Esophagus squamous epithelium (tissue), 5 donors: Measurements from ENCODE around the gene MSANTD1. TPM values are rescaled to one million over a fixed set of nuclear protein-coding genes. Genes with fewer than 3 reads are reported as not detected.
A peak's percentile ranks its signal among the peaks of the same experiment; 100 is the strongest.

Experiments used
- DNase-seq: peaks from one replicate; lab custom pipeline; 2025; lab: John Stamatoyannopoulos, UW
- H3K27ac ChIP-seq, 4 donors: fragments of 200-600 bp; sonication (generic); one replicate each; pipeline ENCODE4 v1.5.1; 2016 to 2019; ENCODE audit warnings: mild to moderate bottlenecking in 1 of 4
- H3K27me3 ChIP-seq, 4 donors: fragments of 200-600 bp; sonication (generic); 1 replicate in 3 of 4; 2 replicates in 1 of 4; pipeline versions ENCODE4 v1.5.1 to v1.6.0; 2017 to 2021; ENCODE audit warnings: antibody characterized with exemption in 1 of 4
- H3K36me3 ChIP-seq, 3 donors: fragments of 200-600 bp; sonication (generic); one replicate each; pipeline ENCODE4 v1.5.1; 2016 to 2019
- H3K4me1 ChIP-seq, 3 donors: fragments of 200-600 bp; sonication (generic); one replicate each; pipeline ENCODE4 v1.5.1; 2017 to 2019
- H3K4me3 ChIP-seq, 4 donors: fragments of 200-600 bp; sonication (generic); 1 replicate in 3 of 4; 2 replicates in 1 of 4; pipeline ENCODE4 v1.5.1; 2016 to 2019; ENCODE audit warnings: mild to moderate bottlenecking in 2 of 4, moderate library complexity in 1 of 4
- H3K9me3 ChIP-seq, 3 donors: fragments of 200-600 bp; sonication (generic); one replicate each; pipeline ENCODE4 v1.5.1; 2016 to 2019
- POLR2A ChIP-seq, 4 donors: fragments of 450-650 bp; IDR thresholded peaks; one replicate each; pipeline ENCODE4 v1.6.1; 2017; ENCODE audit warnings: antibody characterized with exemption in 4 of 4, mild to moderate bottlenecking in 4 of 4, moderate library complexity in 3 of 4
- WGBS, 2 donors: methylation state at CpG; one replicate each; pipeline ENCODE4 v1.1.5; 2018; 5-methylcytosine and 5-hydroxymethylcytosine counted together
- intact Hi-C: fragments of 100-400 bp; cut with DNase I; formaldehyde crosslinking; loops from one replicate; pipeline ENCODE4 v1.15.0; 2022
- total RNA-seq, 4 donors: library from RNA; depleted of rRNA; stranded (reverse); fragments of >200 nt; gene quantifications; one replicate each; pipeline ENCODE4 v1.1.0, GENCODE V29; 2016
- TF ChIP-seq, protein P1 (sequence below), 6 experiments: fragments of 450-650 bp in 4 of 6; fragments of 200-600 bp in 2 of 6; sonication (generic) in 2 of 6; IDR thresholded peaks; one replicate each; pipeline ENCODE4 v1.5.1; 2016 to 2019; ENCODE audit warnings: antibody characterized with exemption in 6 of 6, mild to moderate bottlenecking in 4 of 6, moderate library complexity in 4 of 6
- donor health status: DM: yes; HTN: yes; CAD: no.

Gene MSANTD1
- total RNA-seq, 4 donors from 2014 or later: 0.15 to 0.95 (median 0.18) TPM; not detected in 1

DNA sequence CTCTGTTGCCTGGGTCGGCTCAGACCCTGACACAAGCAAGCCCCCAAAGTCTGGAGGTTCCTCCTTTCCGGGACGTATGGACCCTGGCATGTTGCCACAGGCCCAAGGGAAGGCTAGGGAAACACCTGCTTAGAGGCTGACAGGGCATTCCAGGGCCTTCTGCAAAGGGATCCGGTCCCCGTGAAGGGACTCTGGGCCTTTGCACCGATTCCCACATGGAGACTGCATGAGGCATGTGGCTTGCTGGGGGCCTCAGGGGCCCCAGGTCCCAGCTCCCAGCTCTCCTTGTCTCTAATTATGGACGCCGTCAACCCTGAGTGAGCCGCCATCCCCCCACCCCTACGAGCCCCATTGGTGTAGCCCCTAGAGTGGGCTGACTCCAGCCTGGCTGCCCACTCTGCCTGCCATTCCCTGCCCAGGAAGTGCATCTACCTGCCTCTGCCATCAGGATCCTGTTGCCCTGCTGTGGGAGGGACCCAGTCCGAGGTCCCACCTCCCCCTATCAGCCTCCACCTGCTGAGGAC, 39.7 kb downstream of the MSANTD1 start:
- H3K4me1 ChIP-seq: peaks cover 4 to 69% (median 31%) of the 10 kb centered on the region in 3 donors
- no peak overlapping the region for H3K27ac ChIP-seq
- H3K27me3 ChIP-seq: peaks cover 0 to 42% (median 0%) of the 10 kb centered on the region in 4 donors
- 67 to 69% methylated on average over 1 to 6 of the region's 11 CpGs for WGBS, 2 donors
- no peak overlapping the region for H3K4me3 ChIP-seq
- no peaks in the 10 kb centered on the region for H3K36me3 ChIP-seq
- no peak for TF ChIP-seq POLR2A (IDR thresholded peaks at IDR 0.05)
- TF ChIP-seq, protein P1, sequence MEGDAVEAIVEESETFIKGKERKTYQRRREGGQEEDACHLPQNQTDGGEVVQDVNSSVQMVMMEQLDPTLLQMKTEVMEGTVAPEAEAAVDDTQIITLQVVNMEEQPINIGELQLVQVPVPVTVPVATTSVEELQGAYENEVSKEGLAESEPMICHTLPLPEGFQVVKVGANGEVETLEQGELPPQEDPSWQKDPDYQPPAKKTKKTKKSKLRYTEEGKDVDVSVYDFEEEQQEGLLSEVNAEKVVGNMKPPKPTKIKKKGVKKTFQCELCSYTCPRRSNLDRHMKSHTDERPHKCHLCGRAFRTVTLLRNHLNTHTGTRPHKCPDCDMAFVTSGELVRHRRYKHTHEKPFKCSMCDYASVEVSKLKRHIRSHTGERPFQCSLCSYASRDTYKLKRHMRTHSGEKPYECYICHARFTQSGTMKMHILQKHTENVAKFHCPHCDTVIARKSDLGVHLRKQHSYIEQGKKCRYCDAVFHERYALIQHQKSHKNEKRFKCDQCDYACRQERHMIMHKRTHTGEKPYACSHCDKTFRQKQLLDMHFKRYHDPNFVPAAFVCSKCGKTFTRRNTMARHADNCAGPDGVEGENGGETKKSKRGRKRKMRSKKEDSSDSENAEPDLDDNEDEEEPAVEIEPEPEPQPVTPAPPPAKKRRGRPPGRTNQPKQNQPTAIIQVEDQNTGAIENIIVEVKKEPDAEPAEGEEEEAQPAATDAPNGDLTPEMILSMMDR (IDR thresholded peaks at IDR 0.05): no peak
- no peak for DNase-seq
- intact Hi-C loops: no loop called here
- no peaks in the 10 kb centered on the region for H3K9me3 ChIP-seq

DNA sequence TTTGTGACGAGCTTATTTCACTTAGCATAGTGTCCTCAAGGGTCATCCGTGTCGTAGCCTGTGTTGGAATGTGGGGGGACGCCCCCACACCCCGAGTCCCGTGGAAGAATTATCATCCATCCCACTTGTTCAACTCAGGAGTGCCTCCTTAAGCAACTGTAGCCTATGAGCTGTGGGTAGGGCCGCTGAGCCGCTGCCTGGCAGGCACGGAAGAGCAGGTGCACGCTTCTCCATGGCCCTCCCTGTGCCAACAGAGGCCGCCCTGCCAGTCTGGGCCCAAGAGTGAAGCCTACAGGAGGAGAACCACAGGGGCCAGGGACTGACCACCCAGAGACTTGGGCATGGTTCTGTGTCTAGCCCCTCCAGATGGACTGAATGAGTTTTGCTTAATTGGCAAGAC, 41.5 kb downstream of the MSANTD1 start:
- TF ChIP-seq, protein P1 (IDR thresholded peaks at IDR 0.05): no peak
- no peak overlapping the region for H3K4me3 ChIP-seq
- H3K27me3 ChIP-seq: peaks cover 0 to 32% (median 0%) of the 10 kb centered on the region in 4 donors
- peaks cover 4 to 76% (median 42%) of the 10 kb centered on the region in 3 donors for H3K4me1 ChIP-seq
- no peak overlapping the region for H3K27ac ChIP-seq
- no peaks in the 10 kb centered on the region for H3K9me3 ChIP-seq
- H3K36me3 ChIP-seq: no peaks in the 10 kb centered on the region
- no peak for DNase-seq
- WGBS, 2 donors: 60 to 77% methylated on average over 2 to 6 of the region's 11 CpGs
- intact Hi-C loops: no loop called here

DNA sequence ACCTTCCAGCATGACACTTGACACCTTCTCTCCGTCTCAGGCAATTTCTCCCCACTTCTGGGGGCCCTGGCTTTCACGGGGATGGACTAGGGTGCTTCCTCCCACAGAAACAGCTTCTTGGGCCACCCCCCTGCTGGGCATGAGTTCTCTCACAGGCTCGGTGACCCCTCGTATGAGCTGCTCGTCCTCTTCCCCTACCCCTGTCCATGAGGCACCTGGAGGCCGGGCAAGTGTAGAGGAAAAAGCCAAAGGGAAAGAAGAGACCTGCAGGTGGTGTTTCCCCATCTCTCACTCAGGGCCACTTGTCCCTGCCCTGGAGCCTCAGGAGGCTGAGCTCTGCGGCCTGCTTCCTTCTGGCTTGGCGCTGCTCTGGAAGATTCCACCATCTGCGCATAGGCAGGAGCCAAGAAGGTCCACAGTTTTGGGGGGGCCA, 41.9 kb downstream of the MSANTD1 start:
- intact Hi-C loops: no loop called here
- WGBS, 2 donors: 88% methylated on average over 9 of the region's 9 CpGs; no CpG with 5 or more reads in 1 of the 2 donors
- Histone ChIP-seq H3K4me1 (peaks cover 4 to 72% (median 42%) of the 10 kb centered on the region in 3 donors), H3K4me3 (no peak overlapping the region), H3K36me3 (no peaks in the 10 kb centered on the region), H3K27me3 (peaks cover 0 to 28% (median 0%) of the 10 kb centered on the region in 4 donors), H3K9me3 (no peaks in the 10 kb centered on the region), H3K27ac (peak overlapping the region in 2 of 4 donors; percentile 90 to 95)
- TF ChIP-seq POLR2A (IDR thresholded peaks at IDR 0.05): no peak
- TF ChIP-seq, protein P1 (IDR thresholded peaks at IDR 0.05): no peak
- no peak for DNase-seq

DNA sequence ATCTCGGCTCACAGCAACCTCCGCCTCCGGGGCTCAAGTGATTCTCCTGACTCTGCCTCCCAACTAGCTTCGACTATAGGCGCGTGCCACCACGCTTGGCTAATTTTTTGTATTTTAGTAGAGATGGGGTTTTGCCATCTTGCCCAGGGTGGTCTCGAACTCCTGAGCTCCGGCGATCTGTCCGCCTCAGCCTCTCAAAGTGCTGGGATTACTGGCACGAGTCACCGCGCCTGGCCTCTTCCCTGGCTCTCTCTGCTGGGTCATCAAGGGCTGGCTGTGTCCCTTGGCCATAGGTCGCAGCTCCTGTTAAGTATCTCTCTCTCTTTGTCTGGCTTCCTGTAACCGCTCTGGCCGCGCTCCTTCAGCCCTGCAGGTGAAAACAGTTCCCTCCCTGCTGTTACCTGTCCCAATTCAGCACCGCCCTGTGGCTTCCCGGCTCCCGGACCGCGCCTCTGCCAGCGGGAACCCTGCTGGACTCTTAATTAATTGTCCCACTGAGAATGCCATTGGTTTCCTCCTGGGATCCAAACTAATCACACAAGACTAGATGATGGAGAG, 42.5 kb downstream of the MSANTD1 start:
- intact Hi-C loops: no loop called here
- Histone ChIP-seq H3K4me1 (peaks cover 4 to 66% (median 36%) of the 10 kb centered on the region in 3 donors), H3K36me3 (no peaks in the 10 kb centered on the region), H3K4me3 (peak overlapping the region; percentile 46 to 88 (median 68)), H3K9me3 (no peaks in the 10 kb centered on the region), H3K27ac (peak overlapping the region; percentile 85 to 98 (median 92)), H3K27me3 (peaks cover 0 to 22% (median 0%) of the 10 kb centered on the region in 4 donors)
- TF ChIP-seq, protein P1 (IDR thresholded peaks at IDR 0.05): peak in 1 of 6 experiments; percentile 21
- no peak for TF ChIP-seq POLR2A (IDR thresholded peaks at IDR 0.05)
- DNase-seq: no peak
- WGBS, 2 donors: 28 to 44% methylated on average over 16 to 24 of the region's 24 CpGs

DNA sequence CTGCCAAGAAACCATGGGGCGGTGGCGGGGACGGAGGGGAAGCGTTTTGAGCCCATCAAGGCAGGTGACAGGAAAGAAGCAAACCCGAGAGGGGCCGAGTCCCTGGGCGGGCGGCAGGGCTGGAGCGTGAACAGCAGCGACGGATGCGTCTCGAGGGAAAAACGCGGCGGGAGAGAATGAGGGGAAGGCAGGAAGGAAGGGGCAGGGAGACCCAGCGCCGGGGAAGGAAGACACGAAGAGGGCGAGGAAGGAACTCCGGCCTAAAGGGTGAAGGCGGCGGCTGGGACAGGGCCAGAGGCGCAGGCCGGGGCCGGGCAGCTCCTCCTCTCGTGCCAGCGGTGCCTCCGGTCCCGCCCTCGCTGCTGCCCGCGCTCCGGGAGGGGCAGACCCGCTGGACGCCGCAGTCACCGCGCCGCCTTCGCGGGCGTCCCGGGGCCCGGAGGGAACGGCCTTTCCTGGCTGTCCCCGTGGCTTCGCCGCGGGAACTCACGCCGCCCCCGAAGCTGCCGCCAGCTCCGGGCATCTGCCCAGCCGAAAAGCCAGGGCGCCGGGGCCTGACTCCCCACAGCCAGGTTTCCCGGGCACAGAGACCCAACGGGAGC, 43.1 kb downstream of the MSANTD1 start:
- H3K27me3 ChIP-seq: peaks cover 0 to 16% (median 0%) of the 10 kb centered on the region in 4 donors
- H3K4me1 ChIP-seq: peaks cover 4 to 60% (median 32%) of the 10 kb centered on the region in 3 donors
- H3K27ac ChIP-seq: peak overlapping the region; percentile 85 to 98 (median 92)
- H3K4me3 ChIP-seq: peak overlapping the region; percentile 46 to 88 (median 68)
- intact Hi-C loops: no loop called here
- no peaks in the 10 kb centered on the region for H3K9me3 ChIP-seq
- TF ChIP-seq, protein P1 (IDR thresholded peaks at IDR 0.05): no peak
- TF ChIP-seq POLR2A (IDR thresholded peaks at IDR 0.05): no peak
- 0 to 2% methylated on average over 25 to 30 of the region's 60 CpGs for WGBS, 2 donors
- no peak for DNase-seq
- H3K36me3 ChIP-seq: no peaks in the 10 kb centered on the region
